HG03066 (cell line): ENCODE results near the gene TRIM51.
"Not testable (repeated sequence)": the region's sequence is repeated elsewhere in the genome, so short reads cannot be mapped to it uniquely, and the experiment has no call there.

Source experiments
- ATAC-seq: cut with Tn5 transposase; IDR thresholded peaks from one replicate; pipeline ENCODE4 v1.9.1; 2021; ENCODE audit warnings: low read depth; ENCODE audit not compliant: unreplicated experiment

Gene TRIM51

GRCh38 chr11:55882997-55883396 lies at the start of gene TRIM51:
Gene TRIM51 (plus strand): TSS chr11:55883297. CDS start chr11:55885429, 2,132 bp downstream.
- not testable (repeated sequence) for ATAC-seq

- no peak for ATAC-seq
These were observed 44.6 kb upstream of the TRIM51 start, which contains the start of gene OR5D16 for GRCh38 chr11:55838452-55838851. Gene OR5D16 (plus strand): TSS chr11:55838752. CDS start chr11:55838752, 0 bp downstream.

- no peak for ATAC-seq
These were observed 35.6 kb upstream of the TRIM51 start for GRCh38 chr11:55847453-55847852.

- ATAC-seq, result no peak
These were observed 34.1 kb upstream of the TRIM51 start for GRCh38 chr11:55849037-55849436.

GRCh38 chr11:55852141-55852540 lies 31.0 kb upstream of the TRIM51 start:
- no peak for ATAC-seq

- ATAC-seq, result no peak
These were observed 28.4 kb upstream of the TRIM51 start for GRCh38 chr11:55854704-55855103.

- ATAC-seq, result not testable (repeated sequence)
These were observed 15.7 kb upstream of the TRIM51 start for GRCh38 chr11:55867354-55867753.

GRCh38 chr11:55872731-55873130 lies 10.4 kb upstream of the TRIM51 start:
- ATAC-seq, result not testable (repeated sequence)

GRCh38 chr11:55873146-55873545 lies 10.0 kb upstream of the TRIM51 start:
- not testable (repeated sequence) for ATAC-seq

GRCh38 chr11:55884995-55885394 lies 1.9 kb downstream of the TRIM51 start:
- ATAC-seq, result not testable (repeated sequence)

GRCh38 chr11:55885481-55885880 lies 2.4 kb downstream of the TRIM51 start:
- ATAC-seq, result not testable (repeated sequence)

GRCh38 chr11:55895216-55895615 lies 12.1 kb downstream of the TRIM51 start:
- no peak for ATAC-seq

- no peak for ATAC-seq
These were observed 19.2 kb downstream of the TRIM51 start for GRCh38 chr11:55902308-55902707.

- no peak for ATAC-seq
These were observed 31.4 kb downstream of the TRIM51 start, which contains the start of gene OR5W2 for GRCh38 chr11:55914482-55914881. Gene OR5W2 (minus strand): TSS chr11:55914582. CDS start chr11:55914582, 0 bp downstream.

GRCh38 chr11:55920537-55920936 lies 37.4 kb downstream of the TRIM51 start:
- ATAC-seq, result no peak

- no peak for ATAC-seq
These were observed 53.2 kb downstream of the TRIM51 start, which contains the start of gene OR5I1 for GRCh38 chr11:55936300-55936699. Gene OR5I1 (minus strand): TSS chr11:55936400. CDS start chr11:55936400, 0 bp downstream.
